CD4-positive, alpha-beta T cell treated with Interleukin-10 for 1 hour (primary cell): Measurements from ENCODE around the gene RSBN1.
A peak's percentile ranks its signal among the peaks of the same experiment; 100 is the strongest.

Experiments
- DNase-seq: peaks from one replicate; pipeline ENCODE4 v3.0.0-alpha.2; 2020

The RSBN1 gene

DNA sequence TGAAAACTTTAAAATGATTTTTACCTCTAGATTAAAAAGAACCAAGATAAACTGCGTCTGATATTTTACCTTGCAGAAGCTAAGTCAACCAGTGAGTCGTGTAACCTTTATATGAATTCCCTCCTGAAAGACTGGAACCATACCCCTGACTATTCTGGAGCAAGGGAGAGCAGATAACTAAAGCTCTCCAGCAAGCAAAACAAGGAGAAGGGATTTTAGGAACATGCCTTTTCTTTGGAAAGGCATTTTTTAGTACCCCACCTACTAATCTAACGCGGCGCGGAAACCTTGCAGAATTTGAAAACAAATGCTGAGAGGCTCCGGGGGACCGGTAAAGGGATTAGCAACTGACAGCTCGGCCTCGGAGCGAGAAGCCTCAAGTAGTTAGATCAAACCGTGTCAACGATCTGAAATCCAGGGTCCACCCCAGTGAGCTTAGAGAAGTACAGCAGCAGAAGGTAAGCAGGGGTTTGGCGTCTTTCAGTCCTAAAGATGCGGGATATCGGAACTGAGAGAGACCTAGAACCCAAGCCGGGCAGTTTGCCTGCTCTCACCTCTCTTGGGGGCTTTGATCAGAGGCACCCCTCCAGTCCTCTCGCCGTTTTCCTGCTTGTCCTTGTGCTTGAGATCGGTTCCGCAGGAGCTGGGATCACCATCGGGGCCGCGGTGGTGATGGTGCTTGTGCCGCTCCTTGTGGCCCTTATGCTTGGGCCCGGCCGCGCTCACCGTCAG, 954 bp downstream of the RSBN1 start:
- no peak for DNase-seq

GRCh38 chr1:113809670-113810602, 2.3 kb downstream of the RSBN1 start:
- DNase-seq: no peak

DNA sequence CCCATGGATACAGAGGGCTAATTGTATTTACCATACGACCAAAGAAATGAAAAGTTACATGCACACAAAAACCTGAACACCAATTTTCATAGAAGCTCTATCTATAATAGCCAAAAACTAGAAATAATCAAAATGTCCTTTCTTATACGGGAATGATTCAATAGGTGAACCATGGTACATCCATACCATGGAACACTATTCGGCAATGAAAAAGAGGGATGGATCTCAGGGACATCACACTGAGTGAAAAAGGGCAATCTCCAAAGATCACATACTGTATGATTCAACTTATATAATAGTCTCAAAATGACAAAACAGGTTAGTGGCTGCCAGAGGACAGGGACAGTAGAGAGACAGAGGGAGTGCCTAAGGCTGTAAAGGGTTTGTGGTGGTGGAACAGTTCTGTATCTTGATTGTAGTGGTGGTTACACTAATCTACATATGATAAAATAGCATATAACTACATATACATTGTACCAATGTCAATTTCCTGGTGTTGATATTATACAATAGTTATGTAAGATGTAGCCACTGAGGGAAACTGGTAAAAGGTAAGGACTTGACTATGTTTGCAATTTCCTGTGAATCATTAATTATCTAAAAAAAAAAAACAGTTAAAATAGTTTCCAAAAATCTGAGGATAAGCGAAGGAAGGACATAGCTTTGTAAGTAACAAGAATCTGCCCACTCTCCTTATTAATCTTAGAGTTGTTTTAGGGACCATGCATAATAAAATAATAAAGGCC, 3.7 kb downstream of the RSBN1 start:
- no peak for DNase-seq

DNA sequence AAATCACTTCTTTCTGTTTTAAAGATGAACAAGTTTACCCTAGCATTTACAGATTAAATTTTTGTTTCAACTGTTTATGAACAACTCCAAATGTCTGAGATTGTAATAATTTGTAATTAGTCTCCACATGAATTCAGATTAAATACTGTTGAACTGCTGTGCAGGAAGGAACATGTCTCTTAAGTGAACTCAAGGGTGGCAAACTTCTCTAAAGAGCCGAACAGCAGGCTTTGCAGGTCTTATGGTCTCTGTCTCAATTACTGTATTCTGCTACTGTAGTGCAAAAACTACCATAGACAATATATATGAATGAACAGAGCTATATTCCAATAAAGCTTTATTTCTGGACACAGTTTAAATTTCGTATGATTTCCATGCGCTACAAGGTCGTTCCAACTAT, 6.6 kb downstream of the RSBN1 start:
- no peak for DNase-seq

GRCh38 chr1:113805256-113805531, 7.1 kb downstream of the RSBN1 start:
- no peak for DNase-seq

GRCh38 chr1:113804421-113805255, 7.6 kb downstream of the RSBN1 start:
- DNase-seq: no peak

DNA sequence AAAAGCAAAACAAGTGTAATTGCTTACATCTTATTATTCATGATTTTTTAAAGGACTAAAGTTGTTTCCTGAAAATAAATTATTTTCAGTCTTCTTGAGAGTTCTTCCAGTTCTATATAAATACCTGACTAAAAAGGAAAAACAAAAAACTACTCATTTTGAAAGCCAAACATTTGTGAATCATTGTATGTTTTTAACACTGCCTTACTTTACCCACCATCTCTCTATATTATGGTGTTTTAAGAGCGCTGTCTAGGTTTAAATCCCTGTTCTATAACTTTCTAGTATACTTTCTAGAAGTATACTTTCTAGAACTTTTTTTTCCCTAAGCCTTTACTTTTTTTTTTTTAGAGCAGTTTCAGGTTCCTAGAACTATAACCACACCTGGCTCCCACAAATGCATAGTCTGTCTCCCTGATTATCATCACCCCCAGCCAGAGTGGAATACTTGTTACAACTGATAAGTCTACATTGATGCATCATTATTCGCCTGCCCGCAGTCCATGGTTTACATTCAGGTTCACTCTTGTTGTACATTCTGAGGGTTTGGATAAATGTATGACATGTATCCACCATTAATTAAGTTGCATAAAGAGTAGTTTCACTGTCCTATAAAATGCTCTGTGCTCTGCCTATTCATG, 9.8 kb downstream of the RSBN1 start:
- DNase-seq: no peak

DNA sequence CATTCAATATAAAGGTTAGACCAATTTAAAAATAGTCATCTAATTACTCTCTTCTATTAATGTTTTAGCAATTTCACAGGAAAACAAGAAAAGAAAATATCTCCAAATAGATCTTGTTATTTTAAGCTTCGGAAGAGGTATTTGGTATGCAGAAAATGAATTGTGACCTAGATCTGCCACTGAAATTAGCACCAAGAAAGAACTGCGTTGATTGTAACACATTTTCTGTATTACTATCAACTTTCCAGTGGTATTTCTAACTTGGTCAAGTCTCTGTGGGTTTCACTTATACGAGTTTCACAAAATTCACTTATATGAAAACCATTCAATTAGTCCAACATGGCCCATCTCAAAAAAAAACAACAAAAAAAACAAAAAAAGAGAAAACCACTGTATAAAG, 11.8 kb downstream of the RSBN1 start:
- DNase-seq: no peak

DNA sequence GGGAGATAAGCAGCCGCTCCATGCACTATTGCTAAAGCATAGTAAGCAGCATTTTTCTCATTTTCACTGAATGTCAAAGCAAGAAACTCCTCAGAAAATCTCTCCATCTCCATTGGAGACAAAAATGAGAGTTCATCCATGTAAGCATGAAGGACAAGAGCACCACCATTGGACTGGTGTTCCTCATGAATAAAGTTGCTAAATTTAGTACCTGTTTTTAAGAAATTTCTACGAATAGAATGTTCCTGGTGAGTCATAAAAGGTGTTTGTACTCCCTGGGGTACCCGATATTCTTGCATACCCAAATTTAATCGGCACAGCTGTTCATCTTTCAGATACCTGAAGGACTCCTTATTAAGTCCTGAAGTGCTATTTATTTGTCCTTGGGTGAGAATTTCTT, 14.8 kb downstream of the RSBN1 start:
- no peak for DNase-seq

- no peak for DNase-seq
Observed at GRCh38 chr1:113793878-113794834, 18.1 kb downstream of the RSBN1 start.

DNA sequence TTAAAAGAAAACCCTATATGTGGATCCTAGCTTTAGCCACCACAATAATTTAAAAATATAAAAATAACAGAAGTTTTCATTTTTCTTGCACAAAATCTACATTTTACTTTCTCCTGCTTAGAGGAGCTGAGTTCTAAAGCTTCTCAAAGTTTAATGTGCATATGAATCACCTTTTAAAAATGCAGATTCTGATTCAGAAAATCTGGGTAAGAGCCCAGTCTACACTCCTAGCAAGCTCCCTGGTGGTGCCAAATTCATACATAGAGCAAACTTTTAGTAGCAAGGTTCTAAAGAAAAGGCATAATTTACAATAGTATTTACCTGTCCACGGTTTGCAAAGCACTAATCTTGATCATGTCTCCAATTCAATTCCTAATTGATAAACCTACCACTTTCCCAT, 19.3 kb downstream of the RSBN1 start:
- no peak for DNase-seq

- peak; percentile 36 for DNase-seq
Observed at GRCh38 chr1:113792471-113792870, 19.8 kb downstream of the RSBN1 start.

DNA sequence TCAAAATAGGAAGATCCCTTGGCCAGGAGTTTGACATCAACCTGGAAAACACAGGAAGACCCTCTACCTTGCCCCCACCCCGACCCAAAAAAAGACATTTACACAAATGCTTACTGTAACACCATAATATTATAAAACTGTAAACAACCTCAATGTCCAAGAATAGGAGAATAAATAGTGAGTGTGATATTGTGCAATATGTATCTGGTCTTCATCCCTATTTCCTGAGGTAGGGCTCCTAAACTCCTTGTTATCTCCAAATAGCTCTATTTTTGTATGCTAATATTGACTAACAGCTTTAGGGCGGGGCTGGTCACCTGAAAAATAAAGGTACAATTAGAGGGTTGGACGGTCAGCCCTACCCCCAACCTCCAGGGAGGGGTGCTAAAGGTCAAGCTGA, 23.5 kb downstream of the RSBN1 start:
- DNase-seq: no peak

DNA sequence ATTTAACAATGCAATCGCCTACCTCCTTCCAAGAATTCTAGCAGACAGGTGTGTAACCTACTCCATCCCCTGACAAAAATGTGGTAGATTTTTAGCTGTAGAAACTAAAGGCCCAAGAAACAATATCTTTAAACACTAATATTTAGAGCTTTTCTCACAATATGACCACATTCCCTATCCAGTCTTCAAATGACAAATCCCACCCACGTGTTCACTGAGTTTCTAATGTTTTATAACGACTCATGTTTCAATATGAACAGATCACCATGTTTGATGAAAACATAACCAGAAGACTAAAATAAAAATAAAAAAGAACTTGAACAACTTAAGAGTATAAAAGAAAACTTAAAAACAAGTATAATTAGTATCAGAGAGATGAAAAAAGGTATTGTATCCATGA, 24.6 kb downstream of the RSBN1 start:
- no peak for DNase-seq

DNA sequence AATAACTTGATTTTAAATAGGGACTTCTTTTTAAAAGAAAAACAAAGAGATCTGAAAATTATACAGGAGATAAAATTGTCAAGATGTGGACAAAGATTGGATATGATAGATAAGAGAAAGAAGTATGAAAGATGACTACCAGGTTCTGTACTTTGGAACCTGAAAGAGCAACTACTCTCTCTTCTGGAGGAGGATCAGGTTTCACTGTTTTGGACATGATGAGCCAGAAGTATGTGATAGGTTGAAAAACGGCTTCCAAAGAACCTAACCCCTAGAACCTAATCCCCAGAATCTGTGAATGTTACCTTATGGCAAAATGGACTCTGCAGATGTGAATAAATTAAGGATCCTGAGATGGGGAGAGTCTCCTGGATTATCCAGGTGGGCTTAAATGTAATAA, 26.2 kb downstream of the RSBN1 start:
- no peak for DNase-seq

GRCh38 chr1:113784104-113784779, 28.0 kb downstream of the RSBN1 start:
- DNase-seq: peak; percentile 61

GRCh38 chr1:113783254-113784103, 28.8 kb downstream of the RSBN1 start:
- peak; percentile 77 for DNase-seq

DNA sequence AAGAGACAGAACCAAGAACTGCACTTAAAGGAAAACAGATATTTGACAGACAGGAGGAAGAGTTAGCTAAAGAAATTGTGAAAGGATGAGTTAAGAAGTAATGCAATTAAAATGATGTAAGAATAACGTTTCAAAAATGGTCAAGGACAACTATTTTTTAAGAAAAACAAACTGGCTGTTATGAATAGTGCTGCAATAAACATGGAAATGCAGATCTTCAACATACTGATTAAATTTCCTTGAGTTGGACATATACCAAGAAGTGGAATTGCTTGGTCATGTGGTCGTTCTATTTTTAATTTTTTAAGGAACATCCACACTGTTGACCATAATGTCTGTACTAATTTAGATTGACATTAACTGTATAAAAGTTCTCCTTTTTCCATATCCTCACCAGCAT, 29.9 kb downstream of the RSBN1 start:
- no peak for DNase-seq

- peak; percentile 37 for DNase-seq
Observed at GRCh38 chr1:113780374-113781146, 31.7 kb downstream of the RSBN1 start.
